SJCRH30 (cell line): Measurements from ENCODE around the gene KRTCAP2. TPM values are rescaled to one million over a fixed set of nuclear protein-coding genes. Genes with fewer than 3 reads are reported as not detected.
"Not testable (repeated sequence)": the region's sequence is repeated elsewhere in the genome, so short reads cannot be mapped to it uniquely, and the experiment has no call there.

ENCODE experiments used
- DNase-seq, 2 experiments: peaks; one replicate each; pipeline ENCODE4 v3.0.0-alpha.2; 2015 to 2020
- H3K27ac ChIP-seq: fragments of 250-450 bp; sonication (Bioruptor Pico); 2 replicates; pipeline ENCODE4 v1.5.1; 2020; ENCODE audit warnings: mild to moderate bottlenecking, moderate library complexity
- H3K27me3 ChIP-seq: fragments of 250-450 bp; sonication (Bioruptor Pico); 2 replicates; pipeline ENCODE4 v1.5.1; 2020; ENCODE audit warnings: mild to moderate bottlenecking, moderate library complexity
- H3K36me3 ChIP-seq: fragments of 250-450 bp; sonication (Bioruptor Pico); 2 replicates; pipeline ENCODE4 v1.5.1; 2020; ENCODE audit warnings: mild to moderate bottlenecking, moderate library complexity
- H3K4me1 ChIP-seq: fragments of 250-450 bp; sonication (Bioruptor Pico); 2 replicates; pipeline ENCODE4 v1.5.1; 2020; ENCODE audit warnings: mild to moderate bottlenecking, moderate library complexity
- H3K4me3 ChIP-seq: fragments of 250-450 bp; sonication (Bioruptor Pico); 2 replicates; pipeline ENCODE4 v1.5.1; 2020; ENCODE audit warnings: mild to moderate bottlenecking, moderate library complexity
- H3K9me3 ChIP-seq: fragments of 250-450 bp; sonication (Bioruptor Pico); replicated peaks from 2 replicates; pipeline ENCODE4 v1.5.1; 2020; ENCODE audit warnings: mild to moderate bottlenecking, moderate library complexity
- total RNA-seq: library from RNA; depleted of rRNA; stranded (reverse); fragments of >200 nt; shearing (Covaris generic); gene quantifications from 2 replicates; pipeline ENCODE4 v1.2.3, GENCODE V29; 2014

KRTCAP2 gene
- total RNA-seq, 1 experiment from 2014 or later, result 90.9 TPM

DNA sequence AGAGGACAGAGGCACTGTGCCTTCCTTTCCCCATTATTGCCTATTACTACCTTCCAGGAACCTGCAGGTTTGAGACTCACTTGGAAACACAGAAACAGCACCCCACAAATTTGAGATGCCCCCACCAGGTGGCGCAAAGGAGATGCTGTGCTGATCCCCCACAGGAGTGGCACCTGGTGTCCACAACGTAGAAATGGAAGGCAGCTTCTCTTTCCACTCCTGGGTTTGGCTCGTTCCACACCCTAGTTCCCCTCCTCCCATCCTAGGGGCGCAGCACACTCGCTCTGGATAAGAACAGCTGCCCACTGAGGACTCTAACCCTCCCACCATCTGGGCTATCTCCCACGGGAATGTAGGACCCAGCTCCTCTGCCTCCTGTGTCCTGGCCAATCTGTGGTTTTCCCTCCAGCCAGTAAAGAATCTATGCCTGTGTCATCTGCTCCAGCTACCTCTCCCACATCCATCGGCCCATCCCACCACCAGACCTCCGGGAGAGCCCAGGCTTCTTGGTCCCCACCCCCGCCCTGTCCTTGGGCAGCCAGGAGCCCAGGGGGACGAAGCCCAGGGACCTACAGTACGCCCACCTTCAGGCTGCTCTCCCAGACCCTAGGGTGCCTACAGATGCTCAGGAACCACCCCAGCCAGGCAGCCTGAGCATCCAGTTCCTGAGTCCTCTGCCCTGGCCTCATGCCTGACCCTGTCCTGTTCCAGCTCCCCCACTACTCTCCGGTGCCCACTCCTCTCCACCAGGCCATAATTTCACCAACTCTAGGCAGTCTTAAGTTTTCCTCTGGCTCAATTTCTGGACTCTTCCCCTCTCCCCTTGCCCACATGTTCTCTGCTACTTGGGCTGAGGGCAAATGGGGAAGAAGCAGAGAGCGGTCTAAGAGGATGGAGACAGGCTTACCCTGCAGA is 34.0 kb upstream of the KRTCAP2 start:
- Histone ChIP-seq H3K36me3 (no peaks in the 10 kb centered on the region), H3K4me3 (peak overlapping the region; percentile 82), H3K4me1 (no peaks in the 10 kb centered on the region; the same call in none of the 2 replicates), H3K27me3 (no peaks in the 10 kb centered on the region), H3K27ac (no peak overlapping the region), H3K9me3 (no peaks in the 10 kb centered on the region)
- DNase-seq, result peak; percentile 80 to 88

- Histone ChIP-seq H3K27me3 (no peaks in the 10 kb centered on the region), H3K4me3 (no peak overlapping the region), H3K36me3 (no peaks in the 10 kb centered on the region), H3K4me1 (no peaks in the 10 kb centered on the region; the same call in none of the 2 replicates), H3K27ac (no peak overlapping the region), H3K9me3 (no peaks in the 10 kb centered on the region)
- DNase-seq, result no peak
These were observed 33.0 kb upstream of the KRTCAP2 start for GRCh38 chr1:155205969-155206593.

GRCh38 chr1:155205035-155205434 is 31.9 kb upstream of the KRTCAP2 start:
- no peaks in the 10 kb centered on the region for H3K9me3 ChIP-seq
- no peak overlapping the region for H3K4me3 ChIP-seq
- no peak overlapping the region for H3K27ac ChIP-seq
- H3K4me1 ChIP-seq, result no peaks in the 10 kb centered on the region; the same call in none of the 2 replicates
- H3K36me3 ChIP-seq, result no peaks in the 10 kb centered on the region
- H3K27me3 ChIP-seq, result no peaks in the 10 kb centered on the region
- DNase-seq, result no peak

- no peaks in the 10 kb centered on the region; the same call in 1 of the 2 replicates for H3K4me1 ChIP-seq
- no peaks in the 10 kb centered on the region for H3K9me3 ChIP-seq
- no peaks in the 10 kb centered on the region for H3K27me3 ChIP-seq
- DNase-seq, result no peak
- H3K27ac ChIP-seq, result no peak overlapping the region
- H3K4me3 ChIP-seq, result no peak overlapping the region
- H3K36me3 ChIP-seq, result no peaks in the 10 kb centered on the region
These were observed 29.8 kb upstream of the KRTCAP2 start for GRCh38 chr1:155202731-155203515.

DNA sequence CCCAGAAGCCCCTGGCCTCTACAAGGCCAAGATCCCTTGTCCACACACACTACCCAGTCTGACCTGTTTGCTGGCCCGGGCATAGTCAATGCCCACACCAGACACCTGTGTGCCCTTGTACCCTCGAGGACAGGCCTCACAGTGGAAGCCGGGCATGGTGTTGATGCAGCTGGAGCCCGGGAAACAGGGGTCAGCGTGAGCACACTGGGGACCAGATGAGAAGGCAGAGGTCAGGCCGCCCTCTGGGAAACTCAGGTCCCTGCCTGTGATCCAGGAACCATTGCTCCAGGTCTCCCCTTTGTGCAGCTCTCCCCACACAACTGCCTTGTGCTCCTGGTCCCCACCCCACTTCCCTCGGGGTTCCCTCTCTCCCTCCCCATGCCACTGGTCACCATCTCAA is 29.1 kb upstream of the KRTCAP2 start:
- no peak for DNase-seq
- H3K4me3 ChIP-seq, result no peak overlapping the region
- H3K36me3 ChIP-seq, result no peaks in the 10 kb centered on the region
- H3K9me3 ChIP-seq, result no peaks in the 10 kb centered on the region
- H3K4me1 ChIP-seq, result no peaks in the 10 kb centered on the region; the same call in 1 of the 2 replicates
- H3K27me3 ChIP-seq, result no peaks in the 10 kb centered on the region
- H3K27ac ChIP-seq, result no peak overlapping the region

DNA sequence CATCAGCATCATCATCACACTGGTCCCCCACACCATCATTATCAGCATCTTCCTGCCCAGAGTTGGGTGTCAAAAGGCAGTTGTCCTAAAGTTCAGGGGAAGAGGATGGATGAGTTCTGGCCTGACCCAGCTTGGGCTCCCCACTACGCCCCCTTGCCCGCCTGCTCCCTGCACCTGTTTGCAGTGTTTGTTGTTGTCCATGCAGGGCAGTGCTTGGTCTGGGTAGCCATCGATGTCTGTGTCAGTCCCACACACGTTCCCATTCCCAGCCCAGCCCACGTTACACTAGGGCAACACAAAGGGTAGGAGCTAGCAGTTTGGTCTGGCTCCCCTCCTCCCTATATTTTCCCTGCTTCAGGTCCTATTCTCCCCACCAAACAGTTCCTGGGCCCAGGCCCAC is 27.8 kb upstream of the KRTCAP2 start:
- no peaks in the 10 kb centered on the region for H3K9me3 ChIP-seq
- no peak for DNase-seq
- H3K4me1 ChIP-seq, result no peaks in the 10 kb centered on the region
- H3K27me3 ChIP-seq, result no peaks in the 10 kb centered on the region
- H3K4me3 ChIP-seq, result no peak overlapping the region
- H3K36me3 ChIP-seq, result no peaks in the 10 kb centered on the region
- no peak overlapping the region for H3K27ac ChIP-seq

- Histone ChIP-seq H3K9me3 (no peaks in the 10 kb centered on the region), H3K4me1 (peaks cover 3% of the 10 kb centered on the region; the same call in 1 of the 2 replicates), H3K36me3 (no peaks in the 10 kb centered on the region), H3K27me3 (no peaks in the 10 kb centered on the region), H3K27ac (no peak overlapping the region), H3K4me3 (no peak overlapping the region)
- no peak for DNase-seq
These were observed 26.7 kb upstream of the KRTCAP2 start for GRCh38 chr1:155199792-155200191.

DNA sequence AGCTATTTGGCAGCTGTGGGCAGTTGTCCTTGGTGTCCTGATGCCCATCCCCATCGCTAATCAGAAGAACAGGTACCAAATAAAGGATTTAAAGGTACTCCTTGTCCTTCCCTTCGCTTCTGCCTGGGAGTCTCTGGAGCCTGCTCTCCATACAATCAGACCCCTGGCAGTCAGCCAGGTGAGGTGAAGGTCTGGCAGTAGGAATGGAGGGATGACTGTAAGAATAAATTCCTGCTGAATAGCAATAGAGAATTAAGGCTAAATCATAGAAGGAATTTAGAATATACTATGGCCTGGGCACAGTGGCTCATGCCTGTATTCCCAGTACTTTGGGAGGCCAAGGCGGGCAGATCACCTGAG is 25.4 kb upstream of the KRTCAP2 start:
- Histone ChIP-seq H3K27me3 (no peaks in the 10 kb centered on the region), H3K4me1 (peaks cover 3% of the 10 kb centered on the region; the same call in 1 of the 2 replicates), H3K4me3 (no peak overlapping the region), H3K36me3 (no peaks in the 10 kb centered on the region), H3K27ac (no peak overlapping the region), H3K9me3 (no peaks in the 10 kb centered on the region)
- DNase-seq, result no peak

DNA sequence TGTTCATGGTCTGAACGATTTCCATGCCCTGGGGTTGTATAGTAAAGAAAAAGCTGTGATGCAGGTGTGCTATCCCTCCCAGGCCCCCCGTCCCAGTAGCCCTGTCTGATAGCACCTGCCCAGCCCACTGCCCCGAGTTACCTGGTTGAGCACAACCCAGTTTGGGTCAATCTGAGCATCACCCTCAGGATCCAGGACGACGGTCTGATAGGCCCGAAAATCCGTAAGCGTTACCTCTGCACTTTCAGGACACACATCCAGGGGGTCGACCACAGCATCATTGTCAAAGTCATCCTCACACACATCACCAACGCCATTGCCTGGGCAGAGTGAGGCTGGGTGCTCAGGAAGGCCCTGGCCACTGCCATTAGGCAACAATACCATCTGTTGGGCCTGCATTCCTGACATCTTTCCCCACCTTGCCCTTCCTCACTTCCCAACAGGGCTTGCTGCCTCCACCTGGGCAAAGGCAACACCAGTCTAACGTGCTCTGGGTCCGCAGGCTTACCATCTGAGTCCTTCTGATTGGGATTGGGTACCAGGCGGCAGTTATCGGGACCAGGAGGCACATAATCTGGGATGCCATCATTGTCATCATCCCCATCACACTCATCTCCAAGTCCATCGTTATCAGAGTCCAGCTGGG is 24.9 kb upstream of the KRTCAP2 start:
- no peak overlapping the region for H3K4me3 ChIP-seq
- H3K4me1 ChIP-seq, result peaks cover 3% of the 10 kb centered on the region; the same call in 1 of the 2 replicates
- no peaks in the 10 kb centered on the region for H3K9me3 ChIP-seq
- no peak overlapping the region for H3K27ac ChIP-seq
- no peaks in the 10 kb centered on the region for H3K36me3 ChIP-seq
- no peak for DNase-seq
- H3K27me3 ChIP-seq, result no peaks in the 10 kb centered on the region

- Histone ChIP-seq H3K4me3 (no peak overlapping the region), H3K4me1 (peaks cover 3% of the 10 kb centered on the region; the same call in 1 of the 2 replicates), H3K9me3 (no peaks in the 10 kb centered on the region), H3K27me3 (no peaks in the 10 kb centered on the region), H3K36me3 (no peaks in the 10 kb centered on the region), H3K27ac (no peak overlapping the region)
- no peak for DNase-seq
These were observed 24.0 kb upstream of the KRTCAP2 start for GRCh38 chr1:155196893-155197638.

DNA sequence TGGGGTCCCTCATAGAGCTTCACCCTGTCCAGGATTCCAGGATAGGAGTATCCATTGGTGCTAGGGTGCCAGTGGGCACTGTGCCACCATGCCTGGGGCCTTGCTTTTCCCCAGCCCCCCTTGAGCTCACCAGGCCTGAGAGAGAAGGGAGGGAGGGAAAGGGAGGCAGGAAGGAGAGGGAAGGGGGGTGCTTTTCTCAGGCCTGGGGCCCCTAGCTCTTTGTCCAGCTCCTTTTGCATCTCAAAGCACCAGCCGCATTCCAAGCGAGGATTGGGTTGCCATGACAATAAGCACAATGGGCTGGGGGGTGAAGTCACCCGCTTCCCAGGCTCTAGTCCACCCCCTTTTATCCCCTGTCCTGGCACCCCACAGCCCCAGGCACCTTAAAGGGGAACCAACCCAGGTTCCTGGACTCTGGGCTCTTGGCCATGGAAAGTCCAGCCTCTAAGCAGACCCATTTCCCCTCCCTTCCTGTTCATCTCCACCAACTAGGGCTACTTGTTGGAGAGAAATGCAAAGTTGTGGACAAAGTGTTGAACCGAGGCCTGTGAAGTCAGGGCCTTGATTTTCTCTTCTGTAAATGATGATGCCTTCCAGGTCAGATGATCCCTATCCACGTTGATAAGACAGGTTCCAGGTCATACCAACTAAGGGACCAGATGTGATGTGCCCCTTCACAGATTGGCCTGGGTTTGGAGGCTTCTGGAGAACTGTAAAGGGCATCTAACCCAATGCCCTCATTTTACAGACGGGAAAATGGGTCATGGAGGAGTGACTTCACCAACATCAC is 23.2 kb upstream of the KRTCAP2 start:
- DNase-seq, result no peak
- Histone ChIP-seq H3K9me3 (no peaks in the 10 kb centered on the region), H3K27me3 (no peaks in the 10 kb centered on the region), H3K4me1 (peaks cover 3% of the 10 kb centered on the region; the same call in 1 of the 2 replicates), H3K4me3 (no peak overlapping the region), H3K27ac (no peak overlapping the region), H3K36me3 (no peaks in the 10 kb centered on the region)

DNA sequence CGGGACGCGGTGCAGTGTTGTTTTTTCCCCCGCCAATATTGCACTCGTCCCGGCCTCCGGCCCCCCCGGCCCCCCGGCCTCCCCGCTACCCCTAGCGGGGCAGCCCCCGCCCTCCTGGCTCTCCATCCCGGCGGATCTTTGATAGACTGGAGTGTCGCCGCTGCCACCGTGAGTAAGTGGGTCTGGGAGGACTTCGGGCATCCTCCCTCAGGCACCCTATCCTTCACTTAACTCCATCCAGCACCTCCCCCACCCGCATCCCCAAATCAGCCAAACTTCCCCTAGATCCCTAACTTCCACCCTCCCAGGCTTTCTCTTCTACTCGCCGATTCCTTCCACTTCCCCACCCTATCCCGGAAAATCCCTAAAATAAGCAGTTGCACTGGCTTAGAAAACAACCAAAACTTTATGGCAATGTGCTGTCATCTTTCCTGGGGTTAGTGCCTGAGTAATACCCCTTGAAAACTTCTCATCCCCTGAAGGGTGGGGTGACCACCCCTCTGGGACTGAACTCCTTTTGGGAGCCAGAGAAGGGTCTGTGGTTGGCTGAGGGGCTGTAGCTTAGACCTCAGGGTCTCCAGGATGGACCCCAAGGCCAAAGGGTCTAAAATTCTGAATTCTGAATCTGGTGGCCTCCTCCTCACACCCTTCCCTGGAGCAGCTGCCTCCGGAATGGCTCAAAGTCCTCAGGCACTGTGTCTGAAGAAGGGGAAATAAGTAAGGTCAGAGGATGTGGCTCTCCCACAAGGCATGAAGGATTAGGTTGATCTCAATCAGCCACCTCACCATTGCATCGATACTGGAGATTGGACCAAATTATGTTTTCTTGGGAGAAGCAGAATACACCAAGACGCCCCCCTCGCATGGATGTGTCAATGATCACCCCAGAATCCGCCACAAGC is 22.3 kb upstream of the KRTCAP2 start:
- H3K4me3 ChIP-seq, result peak overlapping the region; percentile 56
- no peaks in the 10 kb centered on the region for H3K9me3 ChIP-seq
- no peak for DNase-seq
- no peak overlapping the region for H3K27ac ChIP-seq
- peaks cover 3% of the 10 kb centered on the region; the same call in 1 of the 2 replicates for H3K4me1 ChIP-seq
- no peaks in the 10 kb centered on the region for H3K27me3 ChIP-seq
- H3K36me3 ChIP-seq, result no peaks in the 10 kb centered on the region

DNA sequence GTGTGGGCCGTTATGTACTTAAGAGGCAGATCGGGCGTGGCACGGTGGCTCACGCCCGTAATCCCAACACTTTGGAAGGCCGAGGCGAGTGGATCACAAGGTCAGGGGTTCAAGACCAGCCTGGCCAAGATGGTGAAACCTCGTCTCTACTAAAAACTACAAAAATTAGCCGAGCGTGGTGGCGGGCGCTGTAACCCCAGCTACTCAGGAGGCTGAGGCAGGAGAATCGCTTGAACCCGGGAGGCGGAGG is 20.8 kb upstream of the KRTCAP2 start:
- Histone ChIP-seq H3K27ac (peak overlapping the region; percentile 62), H3K4me3 (peak overlapping the region; percentile 56)
- H3K36me3 ChIP-seq, H3K9me3 ChIP-seq, H3K27me3 ChIP-seq, H3K4me1 ChIP-seq, DNase-seq: not testable (repeated sequence)
